Liver (tissue), 3 donors: Measurements from ENCODE around the gene MED16.

Source experiments
- FOXA1 ChIP-seq: IDR thresholded peaks from 2 replicates; pipeline ENCODE4 v1.6.1; 2016; ENCODE audit warnings: antibody characterized with exemption
- GABPA ChIP-seq, 2 donors: IDR thresholded peaks in 1 of 2; conservative IDR thresholded peaks in 1 of 2; 2 replicates each; pipeline ENCODE4 v1.6.1; 2016; ENCODE audit warnings: antibody characterized with exemption in 2 of 2, mild to moderate bottlenecking in 1 of 2, moderate library complexity in 1 of 2
- HNF4A ChIP-seq, 2 donors: conservative IDR thresholded peaks; 2 replicates each; pipeline ENCODE4 v1.6.1; 2016; ENCODE audit warnings: antibody characterized with exemption in 2 of 2, mild to moderate bottlenecking in 2 of 2
- JUND ChIP-seq, 2 donors: IDR thresholded peaks; 2 replicates each; pipeline ENCODE4 v1.6.1; 2016; ENCODE audit warnings: antibody characterized with exemption in 2 of 2
- NR2F2 ChIP-seq: IDR thresholded peaks from 2 replicates; pipeline ENCODE4 v1.6.1; 2016; ENCODE audit warnings: antibody characterized with exemption
- RAD21 ChIP-seq, 2 donors: IDR thresholded peaks; 2 replicates each; pipeline ENCODE4 v1.6.1; 2016; ENCODE audit warnings: antibody characterized with exemption in 2 of 2, mild to moderate bottlenecking in 2 of 2
- RXRA ChIP-seq, 2 donors: IDR thresholded peaks; 2 replicates each; pipeline ENCODE4 v1.6.1; 2017 to 2018; ENCODE audit warnings: antibody characterized with exemption in 2 of 2, mild to moderate bottlenecking in 1 of 2
- SP1 ChIP-seq: IDR thresholded peaks from 2 replicates; pipeline ENCODE4 v1.6.1; 2018; ENCODE audit warnings: antibody characterized with exemption, mild to moderate bottlenecking
- TAF1 ChIP-seq: conservative IDR thresholded peaks from 2 replicates; pipeline ENCODE4 v1.6.1; 2016; ENCODE audit warnings: antibody characterized with exemption, mild to moderate bottlenecking
- YY1 ChIP-seq: IDR thresholded peaks from 2 replicates; pipeline ENCODE4 v1.6.1; 2016; ENCODE audit warnings: antibody characterized with exemption, mild to moderate bottlenecking
- TF ChIP-seq, protein P1 (sequence below): fragments of 150-350 bp; IDR thresholded peaks from 2 replicates; pipeline ENCODE4 v1.5.1; 2017; ENCODE audit warnings: improper control_type of control experiment, low read depth, low read length; ENCODE audit not compliant: missing input control
- TF ChIP-seq, protein P2 (sequence below): IDR thresholded peaks from 2 replicates; pipeline ENCODE4 v1.6.1; 2016; ENCODE audit warnings: antibody characterized with exemption, mild to moderate bottlenecking
- TF ChIP-seq, protein P3 (sequence below): IDR thresholded peaks from 2 replicates; pipeline ENCODE4 v1.6.1; 2016; ENCODE audit warnings: antibody characterized with exemption
- TF ChIP-seq, protein P4 (sequence below): IDR thresholded peaks from 2 replicates; pipeline ENCODE4 v1.6.1; 2016; ENCODE audit warnings: antibody characterized with exemption
- donor health status: healthy.
- donor health status: healthy.

DNA sequence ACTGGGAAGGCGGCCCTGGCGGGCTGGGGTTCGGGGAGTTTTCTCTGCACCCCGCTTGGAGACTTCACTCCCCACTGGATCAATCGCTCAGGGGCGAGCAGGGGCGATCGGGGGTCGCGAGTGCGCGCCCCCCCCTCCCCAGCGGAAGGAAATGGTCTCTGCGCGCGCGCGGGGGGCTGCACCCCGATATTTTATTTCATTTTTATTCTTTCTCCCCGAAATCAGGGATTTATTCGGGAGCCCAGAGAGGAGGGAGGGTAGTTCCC lies 33.3 kb upstream of the MED16 start:
- TF ChIP-seq, protein P1, sequence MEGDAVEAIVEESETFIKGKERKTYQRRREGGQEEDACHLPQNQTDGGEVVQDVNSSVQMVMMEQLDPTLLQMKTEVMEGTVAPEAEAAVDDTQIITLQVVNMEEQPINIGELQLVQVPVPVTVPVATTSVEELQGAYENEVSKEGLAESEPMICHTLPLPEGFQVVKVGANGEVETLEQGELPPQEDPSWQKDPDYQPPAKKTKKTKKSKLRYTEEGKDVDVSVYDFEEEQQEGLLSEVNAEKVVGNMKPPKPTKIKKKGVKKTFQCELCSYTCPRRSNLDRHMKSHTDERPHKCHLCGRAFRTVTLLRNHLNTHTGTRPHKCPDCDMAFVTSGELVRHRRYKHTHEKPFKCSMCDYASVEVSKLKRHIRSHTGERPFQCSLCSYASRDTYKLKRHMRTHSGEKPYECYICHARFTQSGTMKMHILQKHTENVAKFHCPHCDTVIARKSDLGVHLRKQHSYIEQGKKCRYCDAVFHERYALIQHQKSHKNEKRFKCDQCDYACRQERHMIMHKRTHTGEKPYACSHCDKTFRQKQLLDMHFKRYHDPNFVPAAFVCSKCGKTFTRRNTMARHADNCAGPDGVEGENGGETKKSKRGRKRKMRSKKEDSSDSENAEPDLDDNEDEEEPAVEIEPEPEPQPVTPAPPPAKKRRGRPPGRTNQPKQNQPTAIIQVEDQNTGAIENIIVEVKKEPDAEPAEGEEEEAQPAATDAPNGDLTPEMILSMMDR, result no peak
- no peak for TF ChIP-seq TAF1
- no peak for TF ChIP-seq RAD21 (IDR thresholded peaks at IDR 0.05)
- TF ChIP-seq GABPA (IDR thresholded peaks at IDR 0.05 in 1 of 2, conservative IDR thresholded peaks at IDR 0.05 in 1 of 2), result no peak
- no peak for TF ChIP-seq YY1
- TF ChIP-seq, protein P2, sequence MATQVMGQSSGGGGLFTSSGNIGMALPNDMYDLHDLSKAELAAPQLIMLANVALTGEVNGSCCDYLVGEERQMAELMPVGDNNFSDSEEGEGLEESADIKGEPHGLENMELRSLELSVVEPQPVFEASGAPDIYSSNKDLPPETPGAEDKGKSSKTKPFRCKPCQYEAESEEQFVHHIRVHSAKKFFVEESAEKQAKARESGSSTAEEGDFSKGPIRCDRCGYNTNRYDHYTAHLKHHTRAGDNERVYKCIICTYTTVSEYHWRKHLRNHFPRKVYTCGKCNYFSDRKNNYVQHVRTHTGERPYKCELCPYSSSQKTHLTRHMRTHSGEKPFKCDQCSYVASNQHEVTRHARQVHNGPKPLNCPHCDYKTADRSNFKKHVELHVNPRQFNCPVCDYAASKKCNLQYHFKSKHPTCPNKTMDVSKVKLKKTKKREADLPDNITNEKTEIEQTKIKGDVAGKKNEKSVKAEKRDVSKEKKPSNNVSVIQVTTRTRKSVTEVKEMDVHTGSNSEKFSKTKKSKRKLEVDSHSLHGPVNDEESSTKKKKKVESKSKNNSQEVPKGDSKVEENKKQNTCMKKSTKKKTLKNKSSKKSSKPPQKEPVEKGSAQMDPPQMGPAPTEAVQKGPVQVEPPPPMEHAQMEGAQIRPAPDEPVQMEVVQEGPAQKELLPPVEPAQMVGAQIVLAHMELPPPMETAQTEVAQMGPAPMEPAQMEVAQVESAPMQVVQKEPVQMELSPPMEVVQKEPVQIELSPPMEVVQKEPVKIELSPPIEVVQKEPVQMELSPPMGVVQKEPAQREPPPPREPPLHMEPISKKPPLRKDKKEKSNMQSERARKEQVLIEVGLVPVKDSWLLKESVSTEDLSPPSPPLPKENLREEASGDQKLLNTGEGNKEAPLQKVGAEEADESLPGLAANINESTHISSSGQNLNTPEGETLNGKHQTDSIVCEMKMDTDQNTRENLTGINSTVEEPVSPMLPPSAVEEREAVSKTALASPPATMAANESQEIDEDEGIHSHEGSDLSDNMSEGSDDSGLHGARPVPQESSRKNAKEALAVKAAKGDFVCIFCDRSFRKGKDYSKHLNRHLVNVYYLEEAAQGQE, result no peak
- TF ChIP-seq, protein P3, sequence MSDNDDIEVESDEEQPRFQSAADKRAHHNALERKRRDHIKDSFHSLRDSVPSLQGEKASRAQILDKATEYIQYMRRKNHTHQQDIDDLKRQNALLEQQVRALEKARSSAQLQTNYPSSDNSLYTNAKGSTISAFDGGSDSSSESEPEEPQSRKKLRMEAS, result no peak
- TF ChIP-seq SP1, result no peak
- TF ChIP-seq, protein P4, sequence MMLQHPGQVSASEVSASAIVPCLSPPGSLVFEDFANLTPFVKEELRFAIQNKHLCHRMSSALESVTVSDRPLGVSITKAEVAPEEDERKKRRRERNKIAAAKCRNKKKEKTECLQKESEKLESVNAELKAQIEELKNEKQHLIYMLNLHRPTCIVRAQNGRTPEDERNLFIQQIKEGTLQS, result no peak
- TF ChIP-seq JUND (IDR thresholded peaks at IDR 0.05), result no peak
- TF ChIP-seq RXRA (IDR thresholded peaks at IDR 0.05), result no peak
- no peak for TF ChIP-seq NR2F2
- no peak for TF ChIP-seq HNF4A (conservative IDR thresholded peaks at IDR 0.05)
- no peak for TF ChIP-seq FOXA1
